Spinal cord (tissue), 10 donors: Measurements from ENCODE around the gene GDAP2. TPM values are rescaled to one million over a fixed set of nuclear protein-coding genes. Genes with fewer than 3 reads are reported as not detected.

ENCODE experiments used
- DNase-seq, 6 donors: peaks; one replicate each; pipeline versions ENCODE4 v3.0.0 to v3.0.0-alpha.2; 2013 to 2015; ENCODE audit warnings: low spot score in 6 of 6, low read depth in 4 of 6
- H3K27ac ChIP-seq: one replicate; pipeline ENCODE4 v1.5.1; 2013; ENCODE audit warnings: low read depth, low read length, control low read depth
- H3K27me3 ChIP-seq: one replicate; pipeline ENCODE4 v1.6.1; 2013; ENCODE audit warnings: low read length; ENCODE audit not compliant: control insufficient read depth, insufficient read depth
- H3K36me3 ChIP-seq: one replicate; pipeline ENCODE4 v1.6.1; 2013; ENCODE audit warnings: low read length; ENCODE audit not compliant: control insufficient read depth, insufficient read depth
- H3K4me1 ChIP-seq: one replicate; pipeline ENCODE4 v1.6.1; 2013; ENCODE audit warnings: low read length; ENCODE audit not compliant: control insufficient read depth, insufficient read depth
- H3K4me3 ChIP-seq: one replicate; pipeline ENCODE4 v1.5.1; 2013; ENCODE audit warnings: low read depth, low read length, control low read depth
- H3K9me3 ChIP-seq: one replicate; pipeline ENCODE4 v1.6.1; 2013; ENCODE audit warnings: low read length; ENCODE audit not compliant: control insufficient read depth, insufficient read depth
- WGBS: methylation state at CpG from one replicate; pipeline ENCODE4 v1.1.5; 2013; ENCODE audit warnings: missing lambda C conversion rate; ENCODE audit not compliant: insufficient coverage; 5-methylcytosine and 5-hydroxymethylcytosine counted together
- polyA plus RNA-seq, 2 donors: library from polyadenylated mRNA; unstranded; fragments of 120-200 nt; gene quantifications; one replicate each; pipeline ENCODE4 v1.2.1, GENCODE V29; 2013; ENCODE audit not compliant: insufficient read length in 2 of 2
- total RNA-seq, 2 donors: library from RNA; depleted of rRNA in 1 of 2; stranded (reverse); fragments of 120-200 nt in 1 of 2; fragments of >200 nt in 1 of 2; gene quantifications; one replicate each; pipeline versions ENCODE4 v1.2.3 to v1.2.4, GENCODE V29; 2013 to 2014
- donor health status: healthy.

Gene GDAP2
- total and polyA plus RNA-seq, 4 donors: 11.0 to 43.7 (median 20.8) TPM

- peak in 1 of 6 donors; percentile 28 for DNase-seq
- H3K27me3 ChIP-seq: no peaks in the 10 kb centered on the region
Observed at GRCh38 chr1:117834416-117834815, 95.0 kb downstream of the GDAP2 start.

GRCh38 chr1:117832453-117832852 is 97.0 kb downstream of the GDAP2 start:
- no peak overlapping the region for H3K4me3 ChIP-seq
- H3K27ac ChIP-seq: no peak overlapping the region
- H3K36me3 ChIP-seq: no peaks in the 10 kb centered on the region

More at GRCh38 chr1:117834416-117834815, 95.0 kb downstream of the GDAP2 start:
- Histone ChIP-seq H3K27ac (no peak overlapping the region), H3K4me1 (no peaks in the 10 kb centered on the region), H3K9me3 (no peaks in the 10 kb centered on the region), H3K4me3 (no peak overlapping the region), H3K36me3 (no peaks in the 10 kb centered on the region)
- WGBS: 66% methylated on average over 2 of the region's 4 CpGs

GRCh38 chr1:117830222-117830621 is 99.2 kb downstream of the GDAP2 start:
- Histone ChIP-seq H3K9me3 (no peaks in the 10 kb centered on the region), H3K4me1 (peaks cover 2% of the 10 kb centered on the region), H3K36me3 (no peaks in the 10 kb centered on the region), H3K27me3 (no peaks in the 10 kb centered on the region), H3K27ac (no peak overlapping the region), H3K4me3 (no peak overlapping the region)
- no peak for DNase-seq
- WGBS: 92% methylated on average over 2 of the region's 4 CpGs

More at GRCh38 chr1:117832453-117832852, 97.0 kb downstream of the GDAP2 start:
- DNase-seq: no peak
- peaks cover 2% of the 10 kb centered on the region for H3K4me1 ChIP-seq
- no peaks in the 10 kb centered on the region for H3K9me3 ChIP-seq
- H3K27me3 ChIP-seq: no peaks in the 10 kb centered on the region

GRCh38 chr1:117828201-117828600 is 101.2 kb downstream of the GDAP2 start:
- peak in 1 of 6 donors; percentile 51 for DNase-seq
- no peaks in the 10 kb centered on the region for H3K27me3 ChIP-seq
- H3K36me3 ChIP-seq: no peaks in the 10 kb centered on the region
- 94% methylated on average over 2 of the region's 4 CpGs for WGBS
- no peaks in the 10 kb centered on the region for H3K9me3 ChIP-seq
- peaks cover 2% of the 10 kb centered on the region for H3K4me1 ChIP-seq
- H3K27ac ChIP-seq: peak overlapping the region; percentile 52
- no peak overlapping the region for H3K4me3 ChIP-seq

GRCh38 chr1:117826540-117827078 is 102.8 kb downstream of the GDAP2 start:
- peaks cover 2% of the 10 kb centered on the region for H3K4me1 ChIP-seq
- no peak overlapping the region for H3K4me3 ChIP-seq
- 80% methylated on average over 1 of the region's 1 CpG for WGBS
- no peaks in the 10 kb centered on the region for H3K36me3 ChIP-seq
- no peaks in the 10 kb centered on the region for H3K9me3 ChIP-seq
- H3K27me3 ChIP-seq: no peaks in the 10 kb centered on the region
- no peak overlapping the region for H3K27ac ChIP-seq
- DNase-seq: no peak

GRCh38 chr1:117826119-117826518 is 103.3 kb downstream of the GDAP2 start:
- Histone ChIP-seq H3K36me3 (no peaks in the 10 kb centered on the region), H3K27me3 (no peaks in the 10 kb centered on the region), H3K27ac (no peak overlapping the region), H3K4me1 (peaks cover 5% of the 10 kb centered on the region), H3K9me3 (no peaks in the 10 kb centered on the region), H3K4me3 (no peak overlapping the region)
- DNase-seq: no peak
- 30% methylated on average over 2 of the region's 2 CpGs for WGBS

GRCh38 chr1:117825414-117825813 is 104.0 kb downstream of the GDAP2 start:
- 79% methylated on average over 2 of the region's 2 CpGs for WGBS
- H3K4me1 ChIP-seq: peaks cover 5% of the 10 kb centered on the region
- no peak overlapping the region for H3K4me3 ChIP-seq
- H3K9me3 ChIP-seq: no peaks in the 10 kb centered on the region
- no peak for DNase-seq
- no peaks in the 10 kb centered on the region for H3K36me3 ChIP-seq
- no peak overlapping the region for H3K27ac ChIP-seq
- no peaks in the 10 kb centered on the region for H3K27me3 ChIP-seq

- peak in 1 of 6 donors; percentile 22 for DNase-seq
- no peak overlapping the region for H3K27ac ChIP-seq
- no peak overlapping the region for H3K4me3 ChIP-seq
- H3K9me3 ChIP-seq: no peaks in the 10 kb centered on the region
- WGBS: 0% methylated on average over 1 of the region's 1 CpG
- peaks cover 5% of the 10 kb centered on the region for H3K4me1 ChIP-seq
- no peaks in the 10 kb centered on the region for H3K27me3 ChIP-seq
- H3K36me3 ChIP-seq: no peaks in the 10 kb centered on the region
Observed at GRCh38 chr1:117824616-117825015, 104.8 kb downstream of the GDAP2 start.

- Histone ChIP-seq H3K27me3 (no peaks in the 10 kb centered on the region), H3K36me3 (no peaks in the 10 kb centered on the region), H3K27ac (no peak overlapping the region), H3K4me1 (peaks cover 3% of the 10 kb centered on the region), H3K9me3 (no peaks in the 10 kb centered on the region), H3K4me3 (no peak overlapping the region)
- 100% methylated on average over 1 of the region's 3 CpGs for WGBS
- no peak for DNase-seq
Observed at GRCh38 chr1:117821774-117822482, 107.5 kb downstream of the GDAP2 start.

- no peak for DNase-seq
- Histone ChIP-seq H3K36me3 (no peaks in the 10 kb centered on the region), H3K4me3 (no peak overlapping the region), H3K9me3 (no peaks in the 10 kb centered on the region), H3K4me1 (peaks cover 3% of the 10 kb centered on the region), H3K27ac (no peak overlapping the region), H3K27me3 (no peaks in the 10 kb centered on the region)
- WGBS: 84% methylated on average over 3 of the region's 5 CpGs
Observed at GRCh38 chr1:117821382-117821755, 108.1 kb downstream of the GDAP2 start.
